ENCODE results near the gene PLXNB3.

Gene PLXNB3

GRCh38 chrX:153778181-153778580 is 14.1 kb downstream of the PLXNB3 start:
- FAIRE-seq (no peak), DNase-seq (ENCODE audit: insufficient read length, low spot score) (no peak)
- no peak for TF ChIP-seq POLR2A (IDR thresholded peaks at IDR 0.05; ENCODE audit: low read depth, low read length)

GRCh38 chrX:153778684-153779101 is 14.6 kb downstream of the PLXNB3 start:
- no peak for TF ChIP-seq POLR2A (IDR thresholded peaks at IDR 0.05; ENCODE audit: low read depth, low read length)
- no peak for FAIRE-seq
- DNase-seq (ENCODE audit: insufficient read length, low spot score), result no peak

DNA sequence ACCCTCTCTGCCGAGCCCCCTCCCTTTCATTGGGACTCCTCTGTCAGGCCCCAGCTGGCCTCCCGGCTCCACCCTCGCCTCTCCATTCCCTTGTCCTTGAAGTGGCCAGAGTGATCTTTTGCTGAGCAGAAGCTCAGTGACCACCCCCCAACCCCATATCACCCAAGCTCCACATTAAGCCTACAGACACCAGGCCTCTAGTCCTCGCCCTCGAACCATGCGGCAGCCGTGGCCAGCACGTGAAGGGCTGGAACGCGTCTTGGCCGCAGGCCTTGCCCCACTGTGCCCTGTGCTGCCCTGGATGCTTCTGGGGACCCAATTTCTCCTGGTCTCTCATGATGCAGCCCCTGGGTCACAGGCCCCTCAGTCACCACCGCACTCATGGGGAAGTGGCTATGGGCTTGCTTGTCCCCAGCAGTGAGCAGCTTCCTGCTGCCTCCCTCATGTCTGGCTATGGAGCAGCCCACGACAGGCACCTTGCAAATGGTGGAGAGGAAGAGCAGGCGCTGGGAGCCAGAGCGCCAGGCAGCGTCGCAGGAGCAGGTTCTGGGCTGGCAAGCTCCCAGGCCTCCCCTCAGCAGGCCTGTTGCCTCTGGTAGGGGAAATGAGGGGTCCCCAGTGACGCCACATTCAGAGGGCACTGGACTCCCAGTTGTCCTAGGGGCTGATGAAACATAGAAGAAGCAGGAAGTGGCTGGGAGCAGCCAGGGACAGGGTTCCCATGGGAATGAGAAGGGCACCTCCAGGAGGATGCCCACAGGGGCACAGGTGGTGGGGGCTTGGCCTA is 16.0 kb downstream of the PLXNB3 start:
- DNase-seq (ENCODE audit: insufficient read length, low spot score) (no peak), FAIRE-seq (no peak)
- TF ChIP-seq POLR2A (IDR thresholded peaks at IDR 0.05; ENCODE audit: low read depth, low read length), result no peak

- FAIRE-seq (no peak), DNase-seq (ENCODE audit: insufficient read length, low spot score) (no peak)
- TF ChIP-seq POLR2A (IDR thresholded peaks at IDR 0.05; ENCODE audit: low read depth, low read length), result no peak
Measured at GRCh38 chrX:153780678-153781427, 16.8 kb downstream of the PLXNB3 start, which contains the start of gene SRPK3. Gene SRPK3 (plus strand): TSS chrX:153781041. CDS start chrX:153781087, 46 bp downstream.

DNA sequence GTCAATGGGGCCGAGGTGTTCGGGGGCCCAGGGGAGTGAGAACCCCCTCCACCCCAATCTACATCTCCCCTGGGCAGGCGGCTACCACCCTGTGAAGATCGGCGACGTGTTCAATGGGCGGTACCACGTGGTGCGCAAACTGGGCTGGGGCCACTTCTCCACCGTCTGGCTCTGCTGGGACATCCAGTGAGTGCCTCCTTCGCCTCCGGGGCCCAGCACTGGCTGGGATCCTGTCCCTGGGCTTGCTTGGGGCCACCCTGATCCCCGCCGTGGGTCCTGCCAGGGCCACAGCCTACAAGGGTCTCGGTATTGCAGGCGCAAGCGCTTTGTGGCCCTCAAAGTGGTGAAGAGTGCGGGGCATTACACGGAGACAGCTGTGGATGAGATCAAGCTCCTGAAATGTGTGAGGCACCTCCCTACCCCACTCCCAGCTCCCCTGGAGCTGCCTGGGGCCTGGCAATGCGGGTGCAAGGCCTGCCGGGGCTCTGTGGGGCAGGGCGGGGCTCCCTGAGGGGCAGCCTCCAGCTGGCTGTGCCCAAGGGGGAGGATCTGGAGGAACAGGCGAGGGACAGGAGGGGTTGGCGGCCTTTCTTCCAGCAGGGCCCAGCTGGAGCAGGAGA is 17.5 kb downstream of the PLXNB3 start:
- FAIRE-seq, result no peak
- TF ChIP-seq POLR2A (IDR thresholded peaks at IDR 0.05; ENCODE audit: low read depth, low read length), result no peak
- no peak for DNase-seq (ENCODE audit: insufficient read length, low spot score)

DNA sequence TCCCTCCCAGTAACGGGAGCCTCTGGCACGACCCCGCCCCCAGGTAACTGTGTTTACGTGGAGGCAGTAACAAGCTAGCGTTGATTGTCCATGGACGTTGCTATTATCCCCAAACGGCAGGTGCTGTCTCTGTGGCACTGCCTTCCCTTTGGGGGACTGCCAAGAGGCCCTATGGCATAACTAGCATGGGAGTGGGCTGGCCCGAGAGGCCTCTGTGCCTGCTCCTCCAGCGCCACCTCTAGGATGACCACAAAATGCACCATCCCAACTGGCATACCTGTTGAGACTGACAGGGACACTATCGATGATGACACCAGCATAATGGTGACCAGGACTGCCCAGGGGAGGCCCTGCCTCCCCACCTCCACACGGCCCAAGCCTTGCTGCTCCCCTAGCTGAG is 18.3 kb downstream of the PLXNB3 start:
- FAIRE-seq (no peak), DNase-seq (ENCODE audit: insufficient read length, low spot score) (no peak)

DNA sequence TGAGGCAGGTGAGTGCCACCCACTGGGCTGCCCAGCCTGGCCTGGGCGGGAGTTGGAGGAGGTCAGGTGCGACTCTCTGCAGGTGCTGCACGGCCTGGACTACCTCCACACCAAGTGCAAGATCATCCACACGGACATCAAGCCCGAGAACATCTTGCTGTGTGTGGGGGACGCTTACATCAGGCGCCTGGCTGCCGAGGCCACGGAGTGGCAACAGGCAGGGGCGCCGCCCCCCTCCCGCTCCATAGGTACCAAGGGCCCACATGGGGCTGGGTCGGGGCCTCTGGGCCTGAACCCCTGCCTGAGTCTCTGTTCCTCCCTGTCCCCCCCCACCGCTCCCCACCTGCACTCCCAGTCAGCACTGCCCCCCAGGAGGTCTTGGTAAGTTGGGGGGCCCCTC is 18.8 kb downstream of the PLXNB3 start:
- FAIRE-seq (no peak), DNase-seq (ENCODE audit: insufficient read length, low spot score) (no peak)
- no peak for TF ChIP-seq POLR2A (IDR thresholded peaks at IDR 0.05; ENCODE audit: low read depth, low read length)

More for the DNA sequence above, 18.3 kb downstream of the PLXNB3 start:
- TF ChIP-seq POLR2A (IDR thresholded peaks at IDR 0.05; ENCODE audit: low read depth, low read length), result no peak

GRCh38 chrX:153783378-153784013 is 19.4 kb downstream of the PLXNB3 start:
- no peak for DNase-seq (ENCODE audit: insufficient read length, low spot score)
- FAIRE-seq, result no peak
- TF ChIP-seq POLR2A (IDR thresholded peaks at IDR 0.05; ENCODE audit: low read depth, low read length), result no peak

DNA sequence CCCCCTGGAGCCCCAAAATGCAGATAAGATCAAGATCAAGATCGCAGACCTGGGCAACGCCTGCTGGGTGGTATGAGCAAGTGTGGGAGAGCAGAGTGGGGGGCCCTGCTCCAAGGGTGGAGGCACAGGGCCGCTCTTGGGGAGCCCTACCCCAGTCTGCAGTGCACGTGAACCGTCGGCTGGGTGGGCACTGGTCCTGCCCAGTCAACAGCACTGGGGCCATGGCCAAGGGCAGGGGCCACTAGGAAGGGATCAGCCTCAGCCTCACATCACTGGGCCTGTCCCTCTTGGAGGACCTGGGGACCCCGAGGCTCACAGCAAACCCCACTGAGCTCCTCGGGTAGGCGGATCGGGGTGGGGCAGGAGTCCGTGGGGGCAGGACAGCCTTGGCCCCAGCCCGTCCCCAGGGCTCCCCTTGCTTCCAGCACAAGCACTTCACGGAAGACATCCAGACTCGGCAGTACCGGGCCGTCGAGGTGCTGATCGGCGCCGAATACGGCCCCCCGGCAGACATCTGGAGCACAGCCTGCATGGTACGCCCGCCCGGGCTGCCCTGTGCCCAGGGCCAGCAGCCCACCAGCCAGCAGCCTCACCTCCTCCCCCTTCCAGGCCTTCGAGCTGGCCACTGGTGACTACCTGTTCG is 20.4 kb downstream of the PLXNB3 start:
- no peak for TF ChIP-seq POLR2A (IDR thresholded peaks at IDR 0.05; ENCODE audit: low read depth, low read length)
- no peak for DNase-seq (ENCODE audit: insufficient read length, low spot score)
- FAIRE-seq, result no peak

GRCh38 chrX:153786669-153787068 is 22.6 kb downstream of the PLXNB3 start:
- DNase-seq (ENCODE audit: insufficient read length, low spot score) (no peak), FAIRE-seq (no peak)
- TF ChIP-seq POLR2A (IDR thresholded peaks at IDR 0.05; ENCODE audit: low read depth, low read length), result no peak

DNA sequence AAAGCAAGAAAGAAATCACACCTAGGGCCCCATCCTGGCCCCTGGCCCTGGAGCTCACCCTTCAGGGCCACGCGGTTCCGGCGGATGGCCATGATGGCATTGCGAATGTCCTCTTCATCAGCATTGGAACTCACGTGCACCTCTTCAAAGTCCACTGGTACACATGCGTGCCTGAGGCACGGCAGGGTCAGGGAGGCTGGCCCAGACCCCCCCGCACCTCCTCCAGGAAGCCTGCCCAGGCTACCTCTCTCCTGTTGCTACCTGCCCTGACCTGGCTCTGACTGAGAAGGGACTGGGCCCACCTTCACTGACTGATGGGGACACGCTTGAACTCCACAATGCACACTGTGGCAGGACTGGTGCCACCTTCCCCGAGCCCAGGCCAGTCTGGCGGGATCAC is 25.6 kb downstream of the PLXNB3 start:
- no peak for FAIRE-seq
- TF ChIP-seq POLR2A (IDR thresholded peaks at IDR 0.05; ENCODE audit: low read depth, low read length), result no peak
- no peak for DNase-seq (ENCODE audit: insufficient read length, low spot score)

DNA sequence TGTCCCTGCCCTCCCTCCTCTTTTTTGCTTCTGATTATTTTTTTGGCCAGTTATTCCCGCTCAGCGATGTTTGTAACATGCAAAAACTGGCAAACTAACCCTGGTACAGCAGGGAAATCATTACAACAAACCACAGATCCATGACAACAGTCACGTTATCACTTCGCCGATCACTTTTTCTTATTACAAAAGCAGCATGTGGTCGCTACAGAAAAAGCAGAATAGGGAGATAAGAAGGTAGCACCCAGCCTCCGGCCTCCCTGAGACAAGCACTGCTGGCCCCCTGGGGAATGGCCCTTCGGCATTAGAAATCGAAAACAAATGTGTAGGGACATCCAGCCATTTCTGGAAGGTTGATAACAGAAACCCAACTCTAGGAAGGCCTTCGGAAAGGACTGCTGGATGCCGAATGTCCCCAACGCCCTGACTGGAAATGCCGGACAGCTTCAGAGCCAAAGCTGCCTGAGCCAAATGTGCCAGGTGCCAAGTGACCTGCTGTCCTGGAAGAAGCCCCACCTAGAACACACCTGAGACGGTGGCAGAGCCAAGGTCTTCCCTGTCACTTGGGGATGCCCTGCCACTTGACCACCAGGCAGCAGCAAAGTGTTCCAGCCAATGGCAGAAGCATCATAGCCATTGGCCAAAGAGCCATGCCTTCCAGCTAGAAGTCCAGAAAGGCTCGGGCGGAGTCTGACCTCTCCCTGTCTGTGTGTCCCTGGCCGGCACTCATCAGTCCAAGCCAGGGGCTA is 27.2 kb downstream of the PLXNB3 start:
- no peak for DNase-seq (ENCODE audit: insufficient read length, low spot score)

GRCh38 chrX:153792368-153792767 is 28.3 kb downstream of the PLXNB3 start:
- DNase-seq (ENCODE audit: insufficient read length, low spot score) (no peak), FAIRE-seq (no peak)
- TF ChIP-seq POLR2A (IDR thresholded peaks at IDR 0.05; ENCODE audit: low read depth, low read length), result no peak

More for the DNA sequence above, 27.2 kb downstream of the PLXNB3 start:
- FAIRE-seq, result no peak
- no peak for TF ChIP-seq POLR2A (IDR thresholded peaks at IDR 0.05; ENCODE audit: low read depth, low read length)
